Activated CD4-positive, alpha-beta T cell treated with anti-CD3 and anti-CD28 coated beads for 1 hour (primary cell): ENCODE data around the gene WNT9A.

Source experiments
- DNase-seq: peaks from one replicate; pipeline ENCODE4 v3.0.0-alpha.2; 2020

Gene WNT9A

DNA sequence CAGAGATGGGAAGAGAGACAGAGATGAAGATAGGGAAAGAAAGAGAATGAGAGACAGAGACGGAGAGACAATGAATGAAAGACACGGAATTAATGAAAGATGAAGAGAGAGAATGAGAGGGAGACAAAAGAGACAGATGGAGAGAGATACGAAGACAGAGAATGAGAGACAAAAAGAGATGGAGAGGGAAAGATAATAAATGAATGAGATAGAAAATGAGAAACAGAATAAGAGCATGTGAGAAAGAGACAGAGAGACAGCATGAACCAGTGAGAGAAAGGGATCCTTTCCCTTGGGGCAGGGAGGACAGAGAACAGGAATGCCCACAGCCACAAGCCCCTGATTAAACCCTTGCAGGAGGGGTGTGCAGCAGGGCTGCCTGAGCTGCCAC, 5.3 kb upstream of the WNT9A start:
- DNase-seq = no peak

DNA sequence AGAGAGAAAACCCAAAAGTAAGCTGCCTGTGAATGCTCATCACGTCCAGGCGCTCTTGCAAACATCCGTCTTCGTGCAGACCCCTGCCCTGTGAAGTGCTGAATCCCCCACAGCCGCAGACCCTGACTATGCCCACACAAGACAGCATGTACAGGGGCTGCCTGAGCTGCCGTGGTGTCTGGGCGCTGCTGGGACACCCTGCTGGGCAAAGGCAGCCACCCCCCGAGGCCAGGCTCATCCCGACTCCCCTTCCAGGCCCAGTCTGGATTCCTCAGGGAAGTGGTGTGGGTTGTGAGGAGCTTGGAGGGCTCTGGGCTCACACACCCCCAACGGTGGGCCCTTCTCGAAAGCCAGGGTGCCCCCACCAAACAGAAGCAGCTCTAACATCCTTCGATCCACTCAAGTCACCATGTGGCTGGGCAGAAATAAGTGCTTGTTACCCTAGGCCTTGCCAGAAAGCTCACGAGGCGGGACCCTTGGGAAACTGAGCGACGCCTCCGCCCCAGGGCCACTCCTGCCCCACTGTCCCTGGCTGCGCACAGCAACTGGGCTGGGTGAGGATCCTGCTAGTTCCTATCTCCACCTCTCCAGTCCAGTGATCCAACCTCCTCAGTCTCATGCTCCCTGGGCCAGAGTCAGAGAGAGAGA, 4.8 kb upstream of the WNT9A start:
- DNase-seq = no peak

GRCh38 chr1:227951624-227952373, 4.1 kb upstream of the WNT9A start:
- no peak for DNase-seq

- DNase-seq = no peak
These were observed 3.1 kb upstream of the WNT9A start for GRCh38 chr1:227950735-227951346.

DNA sequence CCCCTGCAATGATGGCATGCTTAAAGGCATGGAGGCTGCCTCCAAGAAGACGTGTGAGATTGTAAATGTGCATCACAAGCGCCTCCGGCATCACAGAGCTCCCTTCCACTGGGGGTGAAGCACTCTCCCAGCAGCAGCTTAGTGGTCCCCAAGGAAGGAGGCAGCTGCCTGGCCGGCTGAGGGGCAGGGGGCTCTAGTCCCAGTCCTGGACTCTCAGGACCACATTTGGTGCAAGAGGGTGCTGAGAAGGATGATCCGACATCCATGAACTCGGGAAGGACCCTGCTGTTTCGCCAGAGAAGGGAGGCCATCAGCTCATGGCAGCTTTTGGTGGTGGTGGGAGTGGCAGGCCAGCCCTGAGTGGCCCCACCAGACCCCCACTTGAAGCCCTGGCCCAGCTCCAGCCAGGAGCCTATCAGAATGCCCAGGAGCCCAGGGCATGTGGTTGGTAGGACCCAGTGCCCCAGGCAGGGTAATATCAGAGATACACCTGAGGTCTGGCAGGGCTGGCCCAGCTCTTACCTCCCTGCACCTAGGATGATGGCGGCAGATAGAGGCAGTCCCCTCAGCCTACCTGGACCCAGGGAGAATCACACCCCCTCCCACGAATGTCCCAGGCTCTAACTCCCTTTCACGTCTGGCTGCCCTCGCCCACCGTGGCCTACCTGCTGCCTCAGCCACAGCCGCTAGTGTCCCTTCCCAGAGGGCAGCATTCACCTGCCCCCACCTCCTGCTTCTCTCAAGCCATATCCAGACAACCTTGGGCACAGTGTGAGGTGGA, 2.4 kb upstream of the WNT9A start:
- no peak for DNase-seq

- no peak for DNase-seq
These were observed 1.7 kb upstream of the WNT9A start for GRCh38 chr1:227949341-227949921.

DNA sequence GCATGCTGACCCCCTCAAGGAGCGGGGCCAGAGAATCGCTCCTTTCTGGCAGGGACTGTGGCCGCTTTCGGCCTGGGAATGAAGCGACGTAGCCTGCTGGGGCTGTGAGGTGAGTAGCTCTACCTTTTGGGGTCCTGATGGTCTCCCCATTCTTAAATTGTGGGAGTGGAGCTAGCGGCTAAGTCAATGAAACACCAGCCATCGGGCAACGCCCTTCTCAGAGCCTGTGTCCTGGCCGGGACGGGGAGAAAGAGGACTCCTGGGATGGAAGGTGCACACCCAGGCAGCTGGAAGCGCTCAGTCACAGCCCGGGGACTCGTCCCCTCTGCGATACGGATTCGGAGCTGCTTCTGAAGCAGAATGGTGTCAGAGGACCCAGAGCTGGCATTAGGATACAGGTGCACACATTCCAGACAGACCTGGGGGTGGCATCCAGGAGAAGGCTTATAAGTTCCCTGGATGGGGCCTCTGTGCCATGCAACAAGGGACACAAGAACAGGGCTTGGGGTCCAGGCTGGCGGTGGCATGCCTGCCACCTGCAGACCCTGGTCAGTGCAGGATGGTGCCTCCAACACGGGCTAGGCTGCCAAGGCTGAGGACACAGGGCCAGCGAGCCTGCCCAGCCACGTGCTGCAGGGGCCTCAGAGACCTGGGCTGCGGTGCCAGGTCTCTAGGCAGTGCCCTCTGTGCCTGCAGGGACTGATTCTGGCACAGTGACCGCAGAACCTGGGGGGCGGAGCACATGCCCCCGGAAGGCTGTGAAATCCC, 945 bp upstream of the WNT9A start:
- no peak for DNase-seq

DNA sequence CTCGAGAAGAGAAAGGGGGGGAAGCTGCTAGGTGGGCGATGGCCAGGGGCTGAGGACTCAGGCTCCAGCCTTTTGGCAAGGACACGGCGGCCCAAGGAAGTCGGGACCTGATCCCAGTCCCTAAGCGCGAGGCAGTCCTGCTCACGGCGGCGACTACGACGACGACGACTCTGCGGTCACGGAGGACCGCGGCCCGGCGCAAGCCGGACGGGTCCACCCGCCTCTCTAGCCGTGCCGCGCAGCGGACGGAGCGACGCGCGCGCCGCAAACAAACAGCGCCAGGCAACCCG, 401 bp downstream of the WNT9A start:
- DNase-seq = no peak

DNA sequence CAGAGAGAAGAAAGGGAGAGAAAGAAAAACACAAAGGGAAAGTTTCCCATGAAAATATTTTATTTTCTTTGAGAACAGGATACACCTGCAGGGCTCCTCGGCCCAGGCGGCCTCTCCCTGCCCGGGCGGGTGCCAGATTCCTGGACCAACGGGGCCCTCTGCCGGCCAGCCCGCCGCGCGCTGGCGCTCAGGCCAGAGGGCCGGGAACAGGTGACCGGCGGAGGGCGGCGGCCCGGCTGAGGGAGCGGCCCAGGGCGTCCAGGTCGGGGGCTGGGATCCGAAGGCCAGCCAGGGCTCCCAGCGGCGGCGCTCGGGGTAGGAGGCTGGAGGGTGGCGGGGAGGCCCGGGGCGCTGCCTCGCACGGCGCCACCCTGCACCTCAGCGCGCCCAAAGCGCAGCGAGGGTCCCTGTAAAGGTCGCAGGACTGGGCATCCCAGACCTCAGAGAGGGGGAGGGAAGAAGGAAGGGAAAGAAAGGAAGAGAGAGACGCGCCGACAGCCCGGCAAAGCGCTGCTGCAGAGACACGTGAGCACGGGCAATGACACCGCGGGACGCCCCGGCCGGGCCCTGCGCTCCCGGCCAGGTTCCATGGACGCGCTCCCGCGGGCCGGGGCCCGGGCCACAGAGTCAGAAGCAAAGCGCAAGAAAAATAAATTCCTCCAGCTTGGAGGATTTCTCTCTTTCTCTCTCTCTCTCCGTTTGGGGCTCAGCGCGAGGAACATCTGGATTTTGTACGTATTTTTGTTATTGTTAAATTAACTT, 927 bp downstream of the WNT9A start:
- peak; percentile 37 for DNase-seq

DNA sequence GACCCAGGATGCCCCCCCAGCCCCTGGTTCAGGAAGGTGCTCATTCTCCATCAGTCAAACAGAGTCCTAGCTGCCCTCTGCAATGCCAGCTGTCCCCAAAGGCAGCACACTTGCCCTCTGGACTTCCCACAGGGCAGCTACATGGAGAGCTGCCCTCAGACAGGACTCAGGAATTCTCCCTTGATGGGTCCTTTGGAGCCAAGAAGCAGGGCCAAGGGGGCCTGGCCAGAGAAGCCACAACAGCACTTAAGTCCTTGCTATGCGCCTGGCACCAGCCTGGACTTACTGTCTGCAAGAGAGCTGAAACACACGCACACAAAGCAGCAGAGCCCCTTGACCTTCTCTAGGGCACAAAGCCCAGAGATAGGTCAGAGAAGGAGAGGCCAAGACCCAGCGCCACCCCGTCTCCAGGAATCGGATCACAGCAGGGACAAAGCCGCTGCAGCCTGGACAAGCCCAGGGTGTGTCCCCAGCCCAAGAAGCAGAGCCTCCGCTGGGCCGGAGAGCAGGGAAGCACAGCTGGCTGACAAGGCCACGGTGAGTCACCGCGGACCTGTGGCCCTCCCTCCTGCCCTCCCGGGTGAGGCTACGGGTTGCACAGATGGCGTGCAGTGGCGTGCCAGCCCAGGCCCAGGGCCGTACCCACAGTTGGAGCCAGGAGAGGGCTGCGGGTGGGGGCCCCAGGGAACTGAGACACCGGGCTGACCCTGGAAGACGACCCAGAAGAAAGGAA, 1.7 kb downstream of the WNT9A start:
- no peak for DNase-seq

DNA sequence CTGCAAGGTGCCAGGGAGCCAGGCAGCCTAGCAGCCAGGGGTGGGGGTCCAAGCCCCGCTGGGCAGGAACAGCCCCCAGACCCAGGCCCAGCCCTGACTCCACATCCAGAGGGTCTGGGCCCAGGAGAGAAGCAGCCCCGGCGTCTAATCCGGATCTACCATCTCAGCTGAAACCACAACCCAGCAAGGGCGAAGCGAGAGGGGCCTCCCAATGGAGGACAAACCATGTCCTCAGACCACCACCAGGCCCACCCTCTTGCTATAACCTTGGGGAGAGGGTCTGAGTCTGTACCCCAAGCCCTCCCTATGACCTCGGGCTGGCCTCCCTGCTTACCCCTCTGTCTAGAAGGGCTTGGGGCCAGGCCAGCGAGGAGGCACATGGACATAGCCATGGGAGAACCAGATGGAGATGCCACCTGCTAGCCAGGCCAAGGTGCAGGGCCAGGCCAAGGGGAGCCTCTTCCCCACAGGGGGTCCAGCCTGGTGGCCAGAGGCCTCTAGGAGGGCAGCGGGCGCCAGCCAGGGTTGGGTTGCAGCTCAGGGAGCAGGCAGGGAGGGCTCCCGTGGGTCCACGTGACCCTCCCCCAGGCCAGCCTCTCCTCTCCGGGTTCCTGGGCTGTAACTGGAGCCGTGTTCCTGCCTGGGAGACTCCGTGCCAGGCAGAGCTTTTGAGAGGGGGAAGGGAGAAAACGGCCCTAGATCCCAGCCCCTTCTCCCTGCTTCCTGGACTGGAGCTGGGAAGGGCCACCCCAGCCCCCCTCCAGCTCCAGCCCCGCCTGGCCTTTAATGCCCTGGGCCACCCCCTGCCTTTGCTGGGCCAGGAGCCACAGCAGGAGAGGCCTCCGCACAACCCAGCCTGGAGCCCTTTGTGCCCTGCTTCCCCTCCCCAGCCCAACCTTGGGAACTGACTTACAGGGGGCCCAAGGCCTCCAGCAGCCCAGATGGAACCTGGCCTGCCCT, 2.5 kb downstream of the WNT9A start:
- no peak for DNase-seq

DNA sequence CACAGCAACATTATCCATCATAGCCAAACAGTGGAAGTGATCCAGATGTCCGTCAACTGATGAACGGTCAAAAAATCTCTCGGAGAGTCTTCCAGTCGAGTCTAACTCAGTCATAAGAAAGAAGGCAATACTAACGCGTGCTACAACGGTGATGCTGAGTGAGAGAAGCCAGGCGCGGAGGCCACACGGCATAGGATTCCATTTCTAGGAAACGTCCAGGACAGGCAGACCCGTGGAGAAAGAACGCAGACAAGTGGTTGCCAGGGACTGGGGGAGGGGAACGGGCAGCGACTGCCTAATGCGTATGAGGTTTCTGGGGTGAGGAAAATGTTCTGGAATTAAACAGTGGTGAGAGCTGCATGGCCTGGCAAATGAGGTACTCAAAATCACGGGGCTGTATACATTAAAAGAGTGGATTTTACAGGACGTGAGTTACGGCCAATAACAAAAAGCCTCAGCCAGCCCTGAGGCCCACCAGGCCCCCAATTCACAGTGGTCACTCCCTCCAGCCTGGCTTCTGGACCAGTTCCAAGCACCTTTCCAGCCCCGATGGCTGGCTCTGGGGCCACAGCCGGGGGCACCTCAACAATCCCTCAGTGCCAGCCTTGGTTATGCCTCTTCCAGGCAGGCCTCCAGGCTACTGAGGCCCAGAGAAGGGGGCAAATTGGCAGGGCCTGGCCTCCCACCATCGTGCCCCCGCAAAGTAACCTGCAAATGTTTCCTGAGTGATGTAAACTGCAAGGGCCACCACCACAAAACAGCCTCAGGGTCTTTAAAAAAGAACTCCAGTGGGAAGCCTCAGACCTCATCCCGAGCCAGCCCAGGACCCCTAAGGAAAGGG, 3.4 kb downstream of the WNT9A start:
- DNase-seq = no peak

DNA sequence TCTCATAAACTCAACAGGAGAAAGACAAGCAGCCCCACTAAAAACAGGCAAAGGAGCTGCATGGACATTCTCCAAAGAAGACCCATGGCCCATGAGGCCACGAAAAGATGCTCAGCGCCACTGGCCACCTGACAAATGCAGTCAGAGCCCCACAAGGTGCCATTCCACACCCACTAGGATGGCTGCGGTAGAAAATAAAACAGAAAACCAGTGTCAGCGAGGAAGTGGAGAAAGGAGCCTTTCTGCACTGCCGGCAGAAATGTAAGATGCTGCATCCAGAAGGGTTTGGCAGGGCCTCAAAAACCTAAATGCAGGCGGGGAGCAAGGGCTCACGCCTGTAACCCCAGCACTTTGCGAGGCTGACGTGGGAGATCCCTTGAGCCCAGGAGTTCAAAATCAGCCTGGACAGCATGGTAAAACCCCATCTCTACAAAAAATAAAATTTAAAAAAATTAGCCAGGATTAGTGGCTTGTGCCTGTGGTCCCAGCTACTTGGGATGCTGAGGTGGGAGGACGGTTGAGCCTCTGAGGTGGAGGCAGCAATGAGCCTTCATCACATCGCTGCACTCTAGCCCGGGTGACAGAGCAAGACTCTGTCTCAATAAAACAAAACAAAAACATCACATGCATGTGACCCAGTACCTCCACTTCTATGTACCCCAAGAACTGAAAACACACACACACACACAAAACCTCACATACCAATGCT, 4.2 kb downstream of the WNT9A start:
- no peak for DNase-seq

DNA sequence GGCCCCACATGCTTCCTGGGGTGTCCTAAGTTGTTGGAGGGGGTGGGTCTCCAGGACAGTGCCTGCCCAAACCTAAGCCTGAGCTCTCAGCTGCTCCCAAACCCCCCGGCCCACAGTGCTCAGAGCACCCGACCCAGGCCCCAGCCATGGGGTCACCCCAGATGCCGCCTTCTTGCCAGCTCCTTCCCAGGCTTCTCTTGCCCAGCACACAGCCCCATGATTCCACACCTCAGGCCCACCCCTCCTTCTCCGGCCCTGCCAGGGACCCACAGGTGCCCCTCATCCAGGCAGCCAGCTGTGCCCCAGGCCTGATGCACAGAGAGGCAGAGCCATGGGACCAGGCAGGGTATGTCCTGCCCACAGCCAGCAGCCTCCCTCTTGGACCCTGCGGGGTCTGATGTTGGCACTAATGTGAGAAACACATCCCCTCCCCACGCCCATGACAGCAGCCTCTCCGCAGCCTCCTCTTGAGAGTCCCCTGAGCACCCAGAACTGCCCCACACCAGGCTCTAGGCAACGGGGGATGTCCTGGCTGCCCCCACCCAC, 4.9 kb downstream of the WNT9A start:
- no peak for DNase-seq

- DNase-seq = no peak
These were observed 5.6 kb downstream of the WNT9A start for GRCh38 chr1:227942021-227942715.

GRCh38 chr1:227941509-227942020, 6.2 kb downstream of the WNT9A start:
- DNase-seq = no peak

DNA sequence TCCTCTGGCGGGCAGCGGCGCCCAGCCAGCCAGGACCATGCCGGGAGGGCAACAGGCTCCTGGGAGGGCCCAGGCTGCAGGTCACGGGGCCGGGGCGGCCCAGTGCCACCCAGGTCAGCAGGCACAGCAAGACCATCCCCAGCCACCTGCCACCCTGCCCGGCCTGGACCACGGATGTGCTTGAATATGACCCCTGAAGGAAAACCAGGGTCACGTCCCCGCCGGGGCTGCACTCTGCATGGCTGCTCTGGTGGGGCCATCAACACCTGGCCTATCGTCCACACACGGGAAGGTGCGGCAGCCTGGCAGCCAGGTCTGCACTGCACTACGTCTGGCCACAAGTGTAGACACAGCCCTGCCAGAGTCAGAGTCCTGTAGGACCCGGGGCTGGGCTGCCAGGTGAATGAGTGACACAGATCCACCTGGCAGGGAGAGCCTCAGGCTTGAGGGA, 6.9 kb downstream of the WNT9A start:
- no peak for DNase-seq
